Panc1 (cell line): ENCODE data around the gene CEACAM3. TPM values are rescaled to one million over a fixed set of nuclear protein-coding genes. Genes with fewer than 3 reads are reported as not detected.

Experiments
- ATAC-seq: fragments of 200-7000 bp; cut with Tn5 transposase; 2 replicates; pipeline ENCODE4 v1.9.1; 2020; ENCODE audit warnings: mild to moderate bottlenecking, moderate library complexity
- BruUV-seq: library from RNA; stranded (reverse); fragments of 400-500 nt; replicated peaks from 2 replicates; lab custom pipeline; 2021; lab: Mats Ljungman, UMichigan
- CTCF ChIA-PET: fragments of 300-600 bp; sonication (Branson Sonifier 250); formaldehyde crosslinking; loops from one replicate; lab custom pipeline; 2022; ENCODE audit warnings: antibody characterized with exemption; lab: Charles Lee
- POLR2A ChIA-PET: fragments of 300-600 bp; sonication (Branson Sonifier 250); formaldehyde crosslinking; loops from one replicate; lab custom pipeline; 2022; ENCODE audit warnings: antibody characterized with exemption; lab: Charles Lee
- DNase-seq: peaks from one replicate; pipeline ENCODE4 v3.0.0-alpha.2; 2010; ENCODE audit warnings: low read depth, low spot score
- H3K27ac ChIP-seq: 2 replicates; pipeline ENCODE4 v1.5.1; 2011; ENCODE audit warnings: mild to moderate bottlenecking, low read length, inconsistent platforms
- H3K27me3 ChIP-seq: fragments of 200-500 bp; sonication (Bioruptor generic); 2 replicates; pipeline ENCODE4 v1.6.0; 2014; ENCODE audit warnings: low read length, inconsistent platforms; ENCODE audit not compliant: control insufficient read depth, insufficient read depth
- H3K36me3 ChIP-seq: fragments of 200-500 bp; sonication (Bioruptor generic); 2 replicates; pipeline ENCODE4 v1.5.1; 2014; ENCODE audit warnings: inconsistent platforms, mild to moderate bottlenecking, low read length, moderate library complexity; ENCODE audit not compliant: control insufficient read depth, insufficient read depth
- H3K4me1 ChIP-seq: 2 replicates; pipeline ENCODE4 v1.5.1; 2011; ENCODE audit warnings: inconsistent platforms, mild to moderate bottlenecking, low read length, moderate library complexity; ENCODE audit not compliant: control insufficient read depth, insufficient read depth
- H3K4me3 ChIP-seq, 2 experiments: 2 replicates each; pipeline ENCODE4 v1.5.1; 2011 to 2012; ENCODE audit warnings: low read depth in 2 of 2, low read length in 2 of 2, mild to moderate bottlenecking in 2 of 2, inconsistent platforms in 1 of 2, moderate library complexity in 1 of 2
- H3K9me3 ChIP-seq: fragments of 200-500 bp; sonication (Bioruptor generic); 2 replicates; pipeline ENCODE4 v1.5.1; 2014; ENCODE audit warnings: low read depth, mild to moderate bottlenecking, inconsistent platforms, low read length, moderate library complexity; ENCODE audit not compliant: control insufficient read depth, insufficient read depth
- POLR2AphosphoS5 ChIP-seq: IDR thresholded peaks from 2 replicates; pipeline ENCODE4 v1.6.1; 2012; ENCODE audit warnings: mild to moderate bottlenecking, low read depth, low read length, moderate library complexity
- TCF7L2 ChIP-seq: IDR thresholded peaks from 2 replicates; pipeline ENCODE4 v1.6.1; 2011; ENCODE audit warnings: mild to moderate bottlenecking, low read depth, low read length, inconsistent platforms
- in situ Hi-C: cut with HindIII; loops from 2 replicates; pipeline ENCODE4 v1.10.0; 2016; ENCODE audit warnings: low sequenced_read_pairs, low pct_unique_long_range_greater_than_20kb
- intact Hi-C: fragments of 100-400 bp; cut with micrococcal nuclease; formaldehyde crosslinking; loops from one replicate; pipeline ENCODE4 v1.10.0; 2022; ENCODE audit not compliant: unreplicated experiment
- total RNA-seq: library from RNA; stranded (reverse); gene quantifications from one replicate; pipeline ENCODE4 v1.2.1, GENCODE V29; 2021; ENCODE audit not compliant: unreplicated experiment
- TF ChIP-seq, protein P1 (sequence below), 2 experiments: IDR thresholded peaks; 2 replicates each; pipeline ENCODE4 v1.6.1; 2011 to 2012; ENCODE audit warnings: low read depth in 2 of 2, control low read depth in 1 of 2, low read length in 1 of 2, mild to moderate bottlenecking in 1 of 2, moderate library complexity in 1 of 2; ENCODE audit not compliant: insufficient read depth in 1 of 2
- TF ChIP-seq, protein P2 (sequence below): fragments of 450-650 bp; IDR thresholded peaks from 2 replicates; pipeline ENCODE4 v1.5.1; 2017; ENCODE audit warnings: mild to moderate bottlenecking

The CEACAM3 gene
- total RNA-seq, 1 experiment from 2014 or later: not detected

DNA sequence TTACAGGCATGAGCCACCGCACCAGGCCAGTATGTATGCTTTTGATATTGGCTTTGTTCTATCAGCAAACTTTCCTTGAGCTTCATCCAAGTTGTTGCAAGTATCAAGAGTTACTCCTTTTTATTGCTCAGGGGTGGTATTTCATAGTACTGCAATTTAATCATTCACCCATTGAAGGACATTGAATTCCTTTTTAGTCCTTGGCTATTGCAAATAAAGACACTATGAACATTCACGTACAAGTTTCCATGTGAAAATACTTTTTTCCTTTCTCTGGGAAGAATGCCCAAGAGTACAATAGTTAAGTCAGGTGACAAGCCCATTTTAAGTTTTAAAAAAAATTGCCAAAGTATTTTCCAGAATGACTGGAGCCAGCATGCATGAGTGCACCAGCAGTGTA is 20.4 kb downstream of the CEACAM3 start:
- intact Hi-C loops: no loop called here
- ATAC-seq: no peak
- CTCF ChIA-PET: no interaction called here

DNA sequence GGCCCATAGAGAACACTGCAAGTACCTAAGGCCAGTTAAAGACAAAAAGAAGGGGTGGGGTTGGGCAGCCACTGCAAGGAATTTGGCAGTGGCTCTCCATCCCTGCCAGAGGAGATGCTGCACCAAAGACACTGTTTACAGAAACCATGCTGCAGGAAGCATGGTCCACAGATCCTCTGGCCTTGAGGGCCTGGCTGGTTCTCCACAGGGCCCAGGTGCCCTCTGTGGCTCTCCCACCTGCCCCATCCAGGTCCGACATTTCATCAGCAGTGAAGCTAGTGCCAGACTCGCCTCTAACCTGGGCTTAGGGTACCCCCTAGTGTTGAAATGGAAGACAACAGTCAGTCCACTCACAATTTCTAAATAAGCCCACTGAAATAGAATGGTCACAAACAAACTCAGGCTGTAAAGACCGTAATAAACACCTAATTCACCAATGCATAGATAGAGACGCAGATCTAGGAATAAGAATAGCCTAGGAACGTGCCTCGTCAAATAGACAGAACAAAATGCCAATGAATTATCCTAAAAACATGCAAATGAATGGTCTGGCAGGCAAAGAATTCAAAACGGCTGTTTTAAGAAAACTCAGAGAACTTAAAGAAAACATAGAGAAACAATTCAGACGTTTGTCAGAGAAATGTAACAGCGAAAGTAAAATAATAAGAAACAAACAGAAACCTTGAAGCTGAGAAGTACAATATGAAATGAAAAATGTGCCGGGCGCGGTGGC is 24.8 kb downstream of the CEACAM3 start:
- Histone ChIP-seq H3K27ac (no peak overlapping the region), H3K36me3 (no peaks in the 10 kb centered on the region), H3K4me1 (no peaks in the 10 kb centered on the region), H3K4me3 (no peak overlapping the region), H3K27me3 (no peaks in the 10 kb centered on the region), H3K9me3 (no peaks in the 10 kb centered on the region)
- POLR2A ChIA-PET: interaction anchor here (0.6 kb wide), 1 partner anchor 39 kb away, joined by 9 read pairs; the partner anchor contains the start of gene RPS19
- in situ Hi-C loops: no loop called here
- DNase-seq (peak; percentile 18), ATAC-seq (peak; percentile 88)
- BruUV-seq: no TSS peak
- CTCF ChIA-PET: interaction anchor here (0.6 to 1.9 kb wide), 7 partner anchors 18 to 698 kb away, joined by 3 to 9 read pairs (median 4); no protein-coding TSS in a partner anchor
- TF ChIP-seq, protein P1, sequence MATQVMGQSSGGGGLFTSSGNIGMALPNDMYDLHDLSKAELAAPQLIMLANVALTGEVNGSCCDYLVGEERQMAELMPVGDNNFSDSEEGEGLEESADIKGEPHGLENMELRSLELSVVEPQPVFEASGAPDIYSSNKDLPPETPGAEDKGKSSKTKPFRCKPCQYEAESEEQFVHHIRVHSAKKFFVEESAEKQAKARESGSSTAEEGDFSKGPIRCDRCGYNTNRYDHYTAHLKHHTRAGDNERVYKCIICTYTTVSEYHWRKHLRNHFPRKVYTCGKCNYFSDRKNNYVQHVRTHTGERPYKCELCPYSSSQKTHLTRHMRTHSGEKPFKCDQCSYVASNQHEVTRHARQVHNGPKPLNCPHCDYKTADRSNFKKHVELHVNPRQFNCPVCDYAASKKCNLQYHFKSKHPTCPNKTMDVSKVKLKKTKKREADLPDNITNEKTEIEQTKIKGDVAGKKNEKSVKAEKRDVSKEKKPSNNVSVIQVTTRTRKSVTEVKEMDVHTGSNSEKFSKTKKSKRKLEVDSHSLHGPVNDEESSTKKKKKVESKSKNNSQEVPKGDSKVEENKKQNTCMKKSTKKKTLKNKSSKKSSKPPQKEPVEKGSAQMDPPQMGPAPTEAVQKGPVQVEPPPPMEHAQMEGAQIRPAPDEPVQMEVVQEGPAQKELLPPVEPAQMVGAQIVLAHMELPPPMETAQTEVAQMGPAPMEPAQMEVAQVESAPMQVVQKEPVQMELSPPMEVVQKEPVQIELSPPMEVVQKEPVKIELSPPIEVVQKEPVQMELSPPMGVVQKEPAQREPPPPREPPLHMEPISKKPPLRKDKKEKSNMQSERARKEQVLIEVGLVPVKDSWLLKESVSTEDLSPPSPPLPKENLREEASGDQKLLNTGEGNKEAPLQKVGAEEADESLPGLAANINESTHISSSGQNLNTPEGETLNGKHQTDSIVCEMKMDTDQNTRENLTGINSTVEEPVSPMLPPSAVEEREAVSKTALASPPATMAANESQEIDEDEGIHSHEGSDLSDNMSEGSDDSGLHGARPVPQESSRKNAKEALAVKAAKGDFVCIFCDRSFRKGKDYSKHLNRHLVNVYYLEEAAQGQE (IDR thresholded peaks at IDR 0.05; ENCODE audit: insufficient read depth in 1 of 2, low read depth in 2 of 2, low read length in 1 of 2): no peak
- TF ChIP-seq, protein P2, sequence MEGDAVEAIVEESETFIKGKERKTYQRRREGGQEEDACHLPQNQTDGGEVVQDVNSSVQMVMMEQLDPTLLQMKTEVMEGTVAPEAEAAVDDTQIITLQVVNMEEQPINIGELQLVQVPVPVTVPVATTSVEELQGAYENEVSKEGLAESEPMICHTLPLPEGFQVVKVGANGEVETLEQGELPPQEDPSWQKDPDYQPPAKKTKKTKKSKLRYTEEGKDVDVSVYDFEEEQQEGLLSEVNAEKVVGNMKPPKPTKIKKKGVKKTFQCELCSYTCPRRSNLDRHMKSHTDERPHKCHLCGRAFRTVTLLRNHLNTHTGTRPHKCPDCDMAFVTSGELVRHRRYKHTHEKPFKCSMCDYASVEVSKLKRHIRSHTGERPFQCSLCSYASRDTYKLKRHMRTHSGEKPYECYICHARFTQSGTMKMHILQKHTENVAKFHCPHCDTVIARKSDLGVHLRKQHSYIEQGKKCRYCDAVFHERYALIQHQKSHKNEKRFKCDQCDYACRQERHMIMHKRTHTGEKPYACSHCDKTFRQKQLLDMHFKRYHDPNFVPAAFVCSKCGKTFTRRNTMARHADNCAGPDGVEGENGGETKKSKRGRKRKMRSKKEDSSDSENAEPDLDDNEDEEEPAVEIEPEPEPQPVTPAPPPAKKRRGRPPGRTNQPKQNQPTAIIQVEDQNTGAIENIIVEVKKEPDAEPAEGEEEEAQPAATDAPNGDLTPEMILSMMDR: peak; percentile 73
- intact Hi-C loops: no loop called here

More for the DNA sequence above, 20.4 kb downstream of the CEACAM3 start:
- H3K4me3 ChIP-seq: no peak overlapping the region
- H3K36me3 ChIP-seq: no peaks in the 10 kb centered on the region
- H3K9me3 ChIP-seq: no peaks in the 10 kb centered on the region
- no peaks in the 10 kb centered on the region for H3K27me3 ChIP-seq
- POLR2A ChIA-PET: no interaction called here
- H3K27ac ChIP-seq: no peak overlapping the region
- BruUV-seq: no TSS peak
- TF ChIP-seq, protein P2: no peak
- TF ChIP-seq, protein P1 (IDR thresholded peaks at IDR 0.05; ENCODE audit: insufficient read depth in 1 of 2, low read depth in 2 of 2, low read length in 1 of 2): no peak
- TF ChIP-seq TCF7L2 (no peak), POLR2AphosphoS5 (no peak)
- in situ Hi-C loops: no loop called here
- H3K4me1 ChIP-seq: no peaks in the 10 kb centered on the region
- no peak for DNase-seq
